GM12878 (cell line): Measurements from ENCODE around the gene TMC4. TPM values are rescaled to one million over a fixed set of nuclear protein-coding genes. Genes with fewer than 3 reads are reported as not detected.

Experiments
- E2F4 ChIP-seq: IDR thresholded peaks from 2 replicates; pipeline ENCODE4 v1.6.1; 2012; ENCODE audit warnings: low read depth, low read length, improper control_type of control experiment
- GATAD2B ChIP-seq: fragments of 450-650 bp; conservative IDR thresholded peaks from 2 replicates; pipeline ENCODE4 v1.6.1; 2017; ENCODE audit warnings: low read depth, mild to moderate bottlenecking, moderate library complexity
- IRF5 ChIP-seq: fragments of 450-650 bp; IDR thresholded peaks from 2 replicates; pipeline ENCODE4 v1.6.1; 2017; ENCODE audit warnings: borderline replicate concordance
- NFYA ChIP-seq: IDR thresholded peaks from 2 replicates; pipeline ENCODE4 v1.6.1; 2011; ENCODE audit warnings: low read depth, mild to moderate bottlenecking, low read length, improper control_type of control experiment, borderline replicate concordance
- PBX3 ChIP-seq: IDR thresholded peaks from 2 replicates; pipeline ENCODE4 v1.6.1; 2011; ENCODE audit warnings: mild to moderate bottlenecking, low read depth, low read length, moderate library complexity; ENCODE audit not compliant: insufficient replicate concordance
- PML ChIP-seq: IDR thresholded peaks from 2 replicates; pipeline ENCODE4 v1.6.1; 2012; ENCODE audit warnings: low read length, inconsistent platforms
- SMC3 ChIP-seq: IDR thresholded peaks from 2 replicates; pipeline ENCODE4 v1.6.1; 2011; ENCODE audit warnings: low read length, improper control_type of control experiment, borderline replicate concordance
- ZBTB40 ChIP-seq: fragments of 450-650 bp; IDR thresholded peaks from 2 replicates; pipeline ENCODE4 v1.6.1; 2016; ENCODE audit warnings: mild to moderate bottlenecking, moderate library complexity, borderline replicate concordance
- polyA plus RNA-seq, 11 experiments: library from polyadenylated mRNA; depleted of rRNA in 4 of 11; unstranded in 6 of 11; stranded (reverse) in 5 of 11; fragments of >200 nt; fragmentation: Nextera tagmentation in 4 of 11; fragmentation: Illumina TruSeq in 1 of 11; extraction: Ambion mirVana in 4 of 11; extraction: Trizol in 1 of 11; gene quantifications; 1 replicate in 1 of 11; 2 replicates in 10 of 11; pipeline versions ENCODE4 v1.2.1 to v1.2.3, GENCODE V29; 2011 to 2016; ENCODE audit warnings: inconsistent platforms in 2 of 11, missing spikeins in 2 of 11, low read depth in 1 of 11
- total RNA-seq, 4 experiments: library from RNA; depleted of rRNA in 3 of 4; stranded (reverse); fragments of >200 nt in 3 of 4; fragmentation: Illumina TruSeq in 1 of 4; extraction: Trizol in 1 of 4; gene quantifications; 2 replicates each; pipeline versions ENCODE4 v1.2.1 to v1.2.3, GENCODE V29; 2013 to 2021

TMC4 gene
- total and polyA plus RNA-seq, 10 of the 15 experiments (the other 5 are each of a cell fraction or from before 2014, with no cell fraction given), result 0.33 to 0.83 (median 0.74) TPM; not detected in 7

- TF ChIP-seq ZBTB40 (no peak), PBX3 (no peak), E2F4 (no peak), NFYA (no peak), PML (no peak), IRF5 (no peak), GATAD2B (no peak), SMC3 (no peak)
- TF ChIP-seq, all 136 proteins: peak for 0
Observed at GRCh38 chr19:54128796-54129616, 44.0 kb downstream of the TMC4 start (continued).
